NAMALWA (cell line): ENCODE results near the gene TOMM20.
"Not testable (repeated sequence)": the region's sequence is repeated elsewhere in the genome, so short reads cannot be mapped to it uniquely, and the experiment has no call there.

Experiments used
- DNase-seq: peaks from one replicate; pipeline ENCODE4 v3.0.0-alpha.2; 2015; ENCODE audit warnings: low spot score

The TOMM20 gene

GRCh38 chr1:235128456-235129328, at the start of gene TOMM20:
Gene TOMM20, minus strand, starts transcription at chr1:235128837. Its CDS starts 122 bp downstream, at chr1:235128715.
- DNase-seq: peak; percentile 99

- DNase-seq: no peak
These were observed 47.8 kb upstream of the TOMM20 start for GRCh38 chr1:235176486-235176885.

DNA sequence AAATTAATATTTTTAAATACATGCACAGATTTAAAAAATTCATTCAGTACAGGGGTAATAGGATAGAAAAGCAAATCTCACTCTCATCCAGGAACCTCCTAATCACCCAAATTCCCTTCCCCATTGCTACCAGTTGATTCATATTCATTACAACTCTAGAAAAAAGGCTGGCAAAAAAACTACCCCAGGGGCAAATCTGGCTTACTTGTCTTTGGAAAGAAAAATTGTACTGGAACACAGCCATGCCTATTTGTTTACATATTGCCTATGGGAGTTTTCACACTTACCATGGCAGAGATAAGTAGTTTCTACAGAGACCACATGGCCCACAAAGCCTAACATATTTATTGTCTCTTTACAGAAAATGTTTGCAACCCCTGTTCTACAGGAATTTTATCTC, 41.3 kb upstream of the TOMM20 start:
- no peak for DNase-seq

- DNase-seq: no peak
These were observed 39.7 kb upstream of the TOMM20 start for GRCh38 chr1:235168375-235168774.

- DNase-seq: no peak
These were observed 33.2 kb upstream of the TOMM20 start for GRCh38 chr1:235161685-235162327.

- peak; percentile 94 for DNase-seq
These were observed 32.5 kb upstream of the TOMM20 start, which contains the start of gene RBM34 for GRCh38 chr1:235160957-235161684. Gene RBM34, minus strand, starts transcription at chr1:235161250. Its CDS starts 24 bp downstream, at chr1:235161226.

DNA sequence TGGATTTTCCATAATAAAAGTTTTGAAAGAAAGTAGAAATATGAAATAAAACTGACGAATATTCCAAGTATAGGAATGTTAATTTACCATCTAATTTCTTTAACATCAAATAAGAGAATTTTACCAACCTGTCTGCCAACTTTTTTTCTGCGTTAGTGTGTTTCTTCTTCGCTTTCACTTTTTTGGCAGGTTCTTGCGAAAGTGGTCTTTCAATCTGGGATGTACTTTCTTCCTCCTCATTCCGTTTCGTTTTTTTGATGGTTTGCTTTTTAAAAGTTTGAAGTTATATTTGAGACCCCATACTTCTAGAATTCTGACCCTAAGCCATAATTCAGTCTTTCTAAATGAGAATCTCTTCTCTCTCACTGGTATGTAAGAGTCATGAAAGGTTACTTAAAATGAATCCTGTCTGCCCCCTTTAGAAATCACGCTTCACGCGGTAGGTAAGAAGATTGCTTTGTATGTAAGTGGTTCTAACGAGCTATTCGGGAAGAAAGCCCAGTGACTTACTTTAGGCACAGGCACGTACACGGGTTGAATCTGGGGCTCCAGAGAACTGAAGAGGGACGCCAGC, 31.8 kb upstream of the TOMM20 start:
- peak; percentile 86 for DNase-seq

DNA sequence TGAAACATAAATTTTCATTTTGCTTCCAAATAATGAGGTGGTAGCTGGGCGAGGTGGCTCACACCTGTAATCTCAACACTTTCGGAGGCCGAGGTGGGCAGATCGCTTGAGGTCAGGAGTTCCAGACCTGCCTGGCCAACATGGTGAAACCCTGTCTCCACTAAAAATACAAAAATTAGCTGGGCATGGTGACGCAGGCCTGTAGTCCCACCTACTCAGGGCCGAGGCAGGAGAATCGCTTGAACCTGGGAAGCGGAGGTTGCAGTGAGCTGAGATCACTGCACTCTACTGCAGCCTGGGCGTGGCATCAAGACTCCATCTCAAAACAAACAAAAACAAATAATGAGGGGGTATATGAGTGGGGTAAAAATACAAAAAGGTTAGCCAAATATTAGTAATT, 31.3 kb upstream of the TOMM20 start:
- not testable (repeated sequence) for DNase-seq

GRCh38 chr1:235159284-235159683, 30.6 kb upstream of the TOMM20 start:
- DNase-seq: not testable (repeated sequence)

GRCh38 chr1:235158680-235159079, 30.0 kb upstream of the TOMM20 start:
- no peak for DNase-seq

DNA sequence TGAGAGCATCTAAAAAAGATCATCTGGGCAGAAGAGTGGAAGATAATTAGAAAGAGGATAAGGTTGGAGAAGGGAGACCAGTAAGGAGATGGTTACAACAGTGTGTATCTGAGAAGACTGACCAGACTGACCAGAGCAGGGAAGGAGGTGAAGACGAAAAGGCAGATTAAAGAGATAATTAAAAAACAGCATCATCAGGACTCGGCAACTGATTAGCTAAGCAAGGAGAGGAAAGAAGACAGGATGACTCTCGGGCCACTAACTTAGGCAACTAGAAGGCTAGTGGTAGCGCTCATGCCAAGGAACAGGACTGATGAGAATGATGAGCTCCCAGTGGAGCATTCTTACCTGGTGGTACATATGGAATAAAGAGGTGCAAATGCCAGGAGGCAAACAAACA, 28.5 kb upstream of the TOMM20 start:
- no peak for DNase-seq

DNA sequence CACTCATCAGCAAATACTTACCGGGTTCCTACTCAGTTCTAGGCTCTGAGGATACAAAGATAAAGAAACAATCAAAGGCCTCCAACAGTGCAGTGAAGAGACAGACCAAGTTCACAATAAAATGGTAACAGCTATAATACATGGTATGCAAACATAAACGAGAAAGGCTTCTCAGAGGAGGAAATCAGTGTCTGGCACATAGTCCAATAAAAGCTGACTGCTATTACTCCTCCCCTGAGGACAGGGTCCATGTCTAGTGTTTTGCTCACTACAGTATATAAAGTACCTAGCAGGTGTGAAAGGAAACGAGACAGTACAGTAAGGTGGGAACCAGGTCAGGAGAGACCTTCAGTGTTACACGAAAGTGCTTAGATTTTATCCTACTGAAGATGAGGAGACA, 28.1 kb upstream of the TOMM20 start:
- no peak for DNase-seq

- DNase-seq: peak; percentile 17
These were observed 27.6 kb upstream of the TOMM20 start for GRCh38 chr1:235156265-235156664.

DNA sequence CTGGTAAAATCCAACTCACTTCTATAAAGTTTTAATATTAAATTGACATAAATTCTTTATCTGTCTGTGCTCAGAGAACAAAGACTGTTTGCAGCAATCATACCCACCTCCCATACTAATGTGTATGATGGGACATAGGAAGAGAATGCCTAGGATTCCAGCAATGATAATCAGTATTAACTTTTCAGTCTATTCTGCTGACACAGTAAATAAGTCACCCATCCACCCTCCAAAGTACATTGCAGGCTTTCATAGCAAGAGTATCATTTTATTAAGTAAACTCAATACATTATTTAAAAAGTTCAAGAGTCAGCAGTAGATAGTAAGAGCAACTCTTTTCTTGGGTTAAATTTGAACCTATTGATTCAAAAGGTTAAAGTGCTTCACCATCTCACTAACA, 23.6 kb upstream of the TOMM20 start:
- DNase-seq: no peak

DNA sequence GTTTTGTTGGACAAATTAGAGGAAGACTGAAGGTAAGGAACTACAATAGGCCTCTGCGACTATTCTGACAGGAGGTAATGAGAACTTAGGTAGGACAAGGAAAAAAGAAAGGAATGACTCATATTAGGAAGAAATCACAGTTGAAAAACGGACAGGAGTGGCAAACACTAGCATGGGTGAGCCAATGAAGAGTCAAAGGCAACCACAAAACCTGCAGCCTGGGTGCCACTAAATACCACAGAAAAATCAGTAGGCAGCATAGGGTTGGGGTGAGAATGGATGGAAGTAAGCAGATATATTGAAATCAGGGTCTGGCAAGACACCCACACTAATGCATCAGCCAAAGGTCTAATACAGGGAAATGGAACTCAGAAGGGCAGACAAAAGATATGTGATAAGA, 22.4 kb upstream of the TOMM20 start:
- no peak for DNase-seq

DNA sequence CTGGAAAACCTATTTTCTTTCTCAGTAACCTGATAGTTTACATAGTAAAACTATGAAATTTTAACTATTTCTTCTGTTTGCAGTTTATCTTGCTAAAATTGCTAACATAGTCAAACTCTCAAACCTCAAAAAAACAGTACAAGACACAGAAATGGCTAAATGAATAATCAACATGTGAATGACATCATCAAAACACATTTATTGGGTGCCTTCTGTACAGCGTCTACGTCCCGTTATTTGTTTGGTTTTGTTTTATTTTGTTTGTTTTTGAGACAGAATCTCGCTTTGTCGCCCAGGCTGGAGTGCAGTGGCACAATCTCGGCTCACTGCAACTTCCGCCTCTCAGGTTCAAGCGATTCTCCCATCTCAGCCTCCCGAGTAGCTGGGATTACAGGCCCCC, 21.2 kb upstream of the TOMM20 start:
- no peak for DNase-seq

GRCh38 chr1:235147269-235147668, 18.6 kb upstream of the TOMM20 start:
- DNase-seq: no peak

GRCh38 chr1:235145639-235146038, 17.0 kb upstream of the TOMM20 start:
- DNase-seq: no peak

GRCh38 chr1:235142991-235143390, 14.4 kb upstream of the TOMM20 start:
- no peak for DNase-seq

DNA sequence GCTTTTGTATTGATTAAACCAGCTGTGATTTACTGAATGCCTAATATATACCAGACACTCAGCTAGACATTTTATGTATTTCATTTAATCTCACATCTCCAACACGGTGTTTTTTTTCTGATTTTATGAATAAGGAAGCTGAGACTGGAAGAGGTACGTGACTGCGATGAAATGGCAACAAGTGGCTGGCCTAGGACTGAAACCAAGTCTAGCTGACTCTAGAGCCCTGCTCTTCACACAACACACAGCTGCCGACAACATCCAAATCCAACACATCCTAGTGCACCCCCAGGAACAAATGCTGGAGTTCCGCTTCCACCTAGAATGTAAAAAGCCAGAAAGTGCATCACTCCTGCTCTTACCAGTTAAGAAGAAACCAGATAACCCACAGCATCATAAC, 10.7 kb upstream of the TOMM20 start:
- no peak for DNase-seq

DNA sequence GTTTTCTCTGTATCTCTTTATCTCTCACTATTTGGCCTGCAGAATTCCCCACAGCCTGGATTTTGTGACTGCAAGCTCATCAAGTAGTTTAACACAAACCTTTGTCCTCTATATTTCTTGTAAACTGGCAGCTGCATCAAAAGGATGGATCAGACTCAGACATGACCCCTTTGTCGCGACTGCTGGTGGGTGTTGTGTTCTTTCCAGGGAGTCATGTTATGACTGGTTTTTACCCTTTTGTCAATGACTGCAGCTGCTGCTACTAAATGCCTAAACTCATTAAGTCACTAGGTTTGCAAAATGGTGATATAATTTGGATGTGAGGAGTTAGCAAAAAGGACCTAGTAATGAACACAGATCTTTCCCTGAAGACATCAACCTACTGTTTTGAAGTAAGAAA, 10.2 kb upstream of the TOMM20 start:
- no peak for DNase-seq

- DNase-seq: no peak
These were observed 7.5 kb upstream of the TOMM20 start for GRCh38 chr1:235136111-235136510.
